C1 segment of cervical spinal cord (tissue), 14 donors: ENCODE measurements around the gene CP.
"Not testable (repeated sequence)": the region's sequence is repeated elsewhere in the genome, so short reads cannot be mapped to it uniquely, and the experiment has no call there.

ENCODE experiments used
- DNase-seq, 14 donors: peaks; one replicate each; lab custom pipeline; 2025; lab: John Stamatoyannopoulos, UW

Gene CP

GRCh38 chr3:149227591-149228268 lies 6.1 kb upstream of the CP start:
- no peak for DNase-seq

DNA sequence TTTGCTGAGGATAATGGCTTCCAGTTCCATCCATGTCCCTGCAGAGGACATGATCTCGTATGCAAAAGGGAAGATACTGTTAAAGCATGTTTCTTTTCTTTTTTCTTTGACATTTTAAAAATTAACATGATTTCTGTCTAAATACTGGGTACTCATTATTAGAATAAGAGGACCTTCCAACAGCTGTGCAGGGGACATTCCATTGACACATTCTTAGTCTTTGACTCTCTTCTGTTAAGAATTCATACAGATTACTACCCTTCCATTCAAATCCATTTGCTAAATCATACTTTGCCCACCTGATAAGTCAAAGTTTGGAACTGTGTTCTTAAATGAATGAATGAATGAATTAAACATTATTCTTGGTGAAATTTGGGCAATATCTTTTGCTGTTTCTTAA lies 5.1 kb upstream of the CP start:
- no peak for DNase-seq

GRCh38 chr3:149224736-149225594 lies 3.3 kb upstream of the CP start:
- DNase-seq: peak in 1 of 14 donors; percentile 9

GRCh38 chr3:149223461-149223820 lies 1.8 kb upstream of the CP start:
- no peak for DNase-seq

DNA sequence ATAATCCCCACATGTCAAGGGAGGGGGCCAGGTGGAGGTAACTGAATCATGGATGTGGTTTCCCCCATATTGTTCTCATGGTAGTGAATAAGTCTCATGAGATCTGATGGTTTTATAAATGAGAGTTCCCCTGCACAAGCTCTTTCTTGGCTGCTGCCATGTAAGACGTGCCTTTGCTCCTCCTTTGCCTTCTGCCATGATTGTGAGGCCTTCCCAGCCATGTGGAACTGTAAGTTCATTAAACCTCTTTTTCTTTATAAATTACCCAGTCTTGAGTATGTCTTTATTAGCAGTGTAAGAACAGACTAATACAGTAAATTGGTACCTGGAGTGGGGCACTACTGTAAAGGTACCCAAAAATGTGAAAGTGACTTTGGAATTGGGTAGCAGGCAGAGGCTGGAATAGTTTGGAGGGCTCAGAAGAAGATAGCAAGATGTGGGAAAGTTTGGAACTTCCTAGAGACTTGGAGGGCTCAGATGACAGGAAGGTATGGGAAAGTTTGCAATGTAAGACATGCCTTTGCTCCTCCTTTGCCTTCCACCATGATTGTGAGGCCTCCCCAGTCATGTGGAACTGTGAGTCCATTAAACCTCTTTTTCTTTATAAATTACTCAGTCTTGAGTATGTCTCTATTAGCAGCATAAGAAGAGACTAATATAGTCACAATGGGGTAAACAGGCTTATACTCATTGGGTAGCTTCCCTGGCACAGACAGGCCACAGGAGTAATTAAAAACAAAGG lies 2.1 kb downstream of the CP start:
- DNase-seq: not testable (repeated sequence)

GRCh38 chr3:149217347-149217746 lies 4.3 kb downstream of the CP start:
- no peak for DNase-seq

GRCh38 chr3:149216193-149216869 lies 5.3 kb downstream of the CP start:
- no peak for DNase-seq

GRCh38 chr3:149215515-149215914 lies 6.1 kb downstream of the CP start:
- DNase-seq: no peak

- no peak for DNase-seq
These were observed 6.9 kb downstream of the CP start for GRCh38 chr3:149214702-149215101.

DNA sequence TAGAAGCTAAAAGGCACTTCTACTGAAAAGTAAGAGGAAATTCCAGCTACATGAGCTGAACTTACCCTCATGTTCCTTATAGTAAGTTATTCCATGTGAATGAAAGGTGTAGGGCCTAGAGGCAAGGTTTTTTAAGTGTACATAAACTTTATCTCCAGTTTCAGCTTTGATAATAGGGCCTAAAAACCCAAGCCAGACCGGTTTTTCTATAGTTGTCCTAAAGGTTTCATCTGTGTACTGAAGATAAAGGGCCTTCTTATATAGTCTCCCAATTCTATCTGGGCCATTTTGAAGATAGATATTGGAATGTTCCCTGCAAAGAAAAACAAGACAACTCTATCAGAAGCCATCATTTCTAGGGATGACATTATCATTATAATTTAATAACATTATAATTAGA lies 9.2 kb downstream of the CP start:
- DNase-seq: no peak

GRCh38 chr3:149209431-149209830 lies 12.2 kb downstream of the CP start:
- DNase-seq: no peak

DNA sequence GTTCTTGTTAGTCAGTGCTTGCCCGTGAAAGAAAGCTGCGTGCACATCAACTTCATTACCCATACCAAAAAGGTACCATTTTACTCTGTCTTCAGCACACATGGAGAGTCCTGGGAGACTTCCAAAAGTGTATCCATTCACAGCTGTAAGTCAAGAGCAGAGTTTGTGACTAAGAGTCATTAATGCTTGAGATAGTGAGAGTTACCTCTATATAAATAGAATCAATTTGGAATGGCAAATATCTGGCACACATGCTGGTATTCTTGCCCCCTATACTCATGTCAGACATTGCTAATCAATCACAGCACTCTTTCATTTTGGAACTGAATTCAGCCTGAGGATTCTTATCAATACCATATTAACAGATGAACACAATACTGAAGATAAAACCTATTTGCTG lies 14.2 kb downstream of the CP start:
- no peak for DNase-seq

DNA sequence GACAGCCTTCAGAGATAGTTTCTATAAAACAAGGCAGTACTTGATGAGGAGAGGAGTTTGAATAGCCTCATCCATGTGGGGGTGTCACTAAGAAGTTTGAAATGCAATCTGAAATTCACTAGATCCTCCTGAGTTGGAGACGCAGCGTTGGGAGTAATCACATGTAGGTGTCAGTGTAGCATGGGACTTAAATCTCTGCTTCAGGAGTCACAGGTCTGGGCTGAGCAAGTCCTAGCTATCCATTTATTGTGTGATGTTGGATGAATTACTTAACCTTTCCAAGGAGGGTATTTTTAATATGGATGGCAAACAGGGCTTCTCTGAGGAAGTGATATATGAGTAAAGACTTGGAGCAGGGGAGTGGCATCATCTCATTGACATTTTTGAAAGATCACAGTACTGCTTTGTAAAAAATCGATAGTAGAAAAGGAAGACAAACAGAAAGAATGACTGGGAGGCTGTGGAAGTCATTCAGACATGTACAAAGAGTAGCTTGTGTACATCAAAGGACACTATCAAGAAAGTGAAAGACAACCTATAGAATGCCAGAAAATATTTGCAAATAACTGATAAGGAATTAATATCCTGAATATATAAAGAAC lies 17.1 kb downstream of the CP start:
- no peak for DNase-seq

GRCh38 chr3:149203758-149204157 lies 17.9 kb downstream of the CP start:
- DNase-seq: no peak

GRCh38 chr3:149199474-149199873 lies 22.2 kb downstream of the CP start:
- no peak for DNase-seq

DNA sequence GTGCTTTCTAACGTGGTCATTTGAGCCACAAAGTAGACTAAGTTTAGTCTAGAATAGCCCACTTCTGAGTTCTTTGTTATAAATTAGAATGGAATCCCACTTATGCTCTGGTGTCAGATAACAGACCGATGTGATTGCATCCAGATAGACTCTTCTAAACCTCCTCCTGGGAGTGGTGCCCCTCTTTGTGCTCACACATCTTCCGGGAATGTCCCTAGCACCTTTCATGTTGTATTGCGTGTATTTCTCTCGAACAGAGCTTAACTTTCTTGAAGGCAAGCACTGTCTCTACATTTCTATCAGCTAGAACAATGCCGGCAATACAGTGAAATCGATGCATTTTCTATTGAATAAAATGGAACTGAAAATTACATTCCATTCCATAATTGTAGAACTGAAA lies 23.0 kb downstream of the CP start:
- DNase-seq: no peak

GRCh38 chr3:149197669-149198068 lies 24.0 kb downstream of the CP start:
- DNase-seq: no peak

DNA sequence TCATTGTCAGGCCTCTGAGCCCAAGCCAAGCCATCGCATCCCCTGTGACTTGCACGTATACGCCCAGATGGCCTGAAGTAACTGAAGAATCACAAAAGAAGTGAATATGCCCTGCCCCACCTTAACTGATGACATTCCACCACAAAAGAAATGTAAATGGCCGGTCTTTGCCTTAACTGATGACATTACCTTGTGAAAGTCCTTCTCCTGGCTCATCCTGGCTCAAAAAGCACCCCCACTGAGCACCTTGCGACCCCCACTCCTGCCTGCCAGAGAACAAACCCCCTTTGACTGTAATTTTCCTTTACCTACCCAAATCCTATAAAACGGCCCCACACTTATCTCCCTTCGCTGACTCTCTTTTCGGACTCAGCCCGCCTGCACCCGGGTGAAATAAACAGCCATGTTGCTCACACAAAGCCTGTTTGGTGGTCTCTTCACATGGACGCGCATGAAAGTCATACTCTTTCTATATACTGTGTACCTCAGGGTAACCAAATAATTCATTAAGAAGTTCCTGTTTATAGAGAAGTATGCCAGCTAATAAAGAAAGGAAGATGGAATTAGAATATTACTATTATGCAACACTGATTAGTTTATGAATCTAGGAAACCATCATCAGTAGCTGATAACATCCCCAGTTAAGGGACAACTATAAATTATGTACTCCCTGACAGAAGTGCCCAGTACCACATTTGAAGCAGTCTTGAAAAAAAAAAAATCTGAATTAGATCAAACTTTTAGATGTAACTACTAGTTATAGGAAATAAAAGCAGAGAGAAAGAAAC lies 24.6 kb downstream of the CP start:
- not testable (repeated sequence) for DNase-seq

DNA sequence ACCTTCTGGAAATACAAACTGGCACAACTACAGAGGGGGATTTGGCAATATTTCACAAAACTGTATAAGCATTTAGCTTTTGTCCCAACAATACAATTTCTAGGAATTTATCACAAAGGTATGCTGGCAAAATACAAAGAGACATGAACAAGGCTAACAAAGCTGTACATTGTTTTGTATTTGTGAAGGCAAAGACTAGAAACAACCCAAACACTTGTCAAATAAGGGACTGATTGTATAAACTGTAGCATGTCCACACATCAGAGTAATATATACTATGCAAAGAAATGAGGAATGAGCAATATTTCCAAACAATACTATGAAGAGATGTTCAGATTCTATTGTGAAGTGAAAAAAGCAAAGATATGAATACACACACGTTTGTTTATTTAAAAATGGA lies 26.4 kb downstream of the CP start:
- no peak for DNase-seq

DNA sequence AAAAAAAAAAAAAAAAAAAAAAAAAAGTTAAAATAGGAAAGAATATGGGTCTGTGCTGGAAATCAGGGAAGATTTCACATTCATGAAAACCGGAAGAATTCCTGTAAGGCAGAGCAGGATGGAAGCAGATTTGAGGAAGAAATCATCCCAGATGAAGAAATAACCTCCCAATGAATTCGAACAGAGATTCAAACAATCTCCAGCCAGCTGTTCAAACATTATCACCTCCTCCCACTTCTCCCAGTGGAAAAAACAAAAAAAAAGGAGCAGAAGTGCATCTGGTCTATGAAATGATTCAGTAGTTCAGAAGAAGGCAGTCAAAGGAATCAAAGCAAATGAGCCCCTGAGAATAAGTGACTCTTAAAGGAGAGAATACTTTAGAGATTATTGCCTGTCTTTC lies 33.1 kb downstream of the CP start:
- no peak for DNase-seq

DNA sequence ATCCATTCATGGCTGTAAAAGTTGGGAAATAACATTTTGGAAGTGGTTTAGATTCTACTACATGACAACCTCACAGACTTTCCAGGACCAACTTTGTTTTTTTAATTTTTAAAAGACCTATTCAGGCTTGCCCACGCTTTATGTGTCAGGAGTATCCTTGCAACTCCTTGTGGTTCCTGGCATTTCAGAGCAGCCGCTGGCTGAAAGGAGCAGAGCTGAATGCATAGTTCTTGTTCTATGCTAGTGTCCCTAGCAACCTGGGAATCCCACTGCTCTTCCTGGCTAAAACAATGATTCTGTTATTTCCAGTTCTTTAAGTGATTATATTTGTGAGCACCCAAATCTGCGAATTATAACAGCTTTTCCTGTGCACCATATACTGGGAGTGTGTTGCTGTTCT lies 34.9 kb downstream of the CP start:
- peak in 2 of 14 donors; percentile 8 to 33 for DNase-seq
